Psoas muscle (tissue), 8 donors: ENCODE results near the gene SSTR3. TPM values are rescaled to one million over a fixed set of nuclear protein-coding genes. Genes with fewer than 3 reads are reported as not detected.
A peak's percentile ranks its signal among the peaks of the same experiment; 100 is the strongest.

Experiments
- ATAC-seq, 4 donors: fragments of 200-7000 bp; cut with Tn5 transposase; one replicate each; pipeline ENCODE4 v1.9.1; 2020; ENCODE audit warnings: moderate library complexity in 3 of 4, mild to moderate bottlenecking in 2 of 4
- DNase-seq, 2 donors: peaks; one replicate each; pipeline ENCODE4 v3.0.0-alpha.2; 2020
- H3K27ac ChIP-seq: fragments of 200-600 bp; one replicate; pipeline ENCODE4 v1.8.0; 2022
- H3K27me3 ChIP-seq, 3 donors: fragments of 200-600 bp in 1 of 3; one replicate each; pipeline versions ENCODE4 v1.6.1 to v1.8.0; 2013 to 2022; ENCODE audit warnings: low read length in 2 of 3, mild to moderate bottlenecking in 2 of 3, moderate library complexity in 1 of 3; ENCODE audit not compliant: insufficient read depth in 3 of 3
- H3K36me3 ChIP-seq, 2 donors: fragments of 200-600 bp in 1 of 2; one replicate each; pipeline versions ENCODE4 v1.6.1 to v1.8.0; 2013 to 2022; ENCODE audit warnings: low read depth in 1 of 2, mild to moderate bottlenecking in 1 of 2, moderate library complexity in 1 of 2; ENCODE audit not compliant: insufficient read depth in 1 of 2
- H3K4me1 ChIP-seq: fragments of 200-600 bp; one replicate; pipeline ENCODE4 v1.8.0; 2022
- H3K4me3 ChIP-seq: fragments of 200-600 bp; one replicate; pipeline ENCODE4 v1.8.0; 2022; ENCODE audit warnings: mild to moderate bottlenecking
- H3K9me3 ChIP-seq: fragments of 200-600 bp; one replicate; pipeline ENCODE4 v1.8.0; 2022
- WGBS, 3 donors: extraction: QIAGEN DNeasy Blood & Tissue Kit; methylation state at CpG; one replicate each; pipeline versions ENCODE4 v1.1.6 to v1.1.7; 2013; 5-methylcytosine and 5-hydroxymethylcytosine counted together
- intact Hi-C, 2 donors: fragments of 100-400 bp; cut with DNase I; formaldehyde crosslinking; loops; one replicate each; pipeline versions ENCODE4 v1.11.0 to v1.14.2; 2022
- polyA plus RNA-seq, 3 donors: library from polyadenylated mRNA; stranded (reverse); fragments of 200-250 nt; gene quantifications; one replicate each; pipeline ENCODE4 v1.2.3, GENCODE V29; 2013
- total RNA-seq, 4 donors: library from RNA; stranded (reverse); fragmentation: NEBNext Ultra II Directional in 2 of 4; extraction: Animal tissue kit (Norgen Biotek cat#: 25700) in 2 of 4; gene quantifications; one replicate each; pipeline versions ENCODE4 v1.2.1 to v1.2.4, GENCODE V29; 2021 to 2023
- TF ChIP-seq, protein P1 (sequence below): fragments of 200-600 bp; IDR thresholded peaks from one replicate; pipeline ENCODE4 v1.8.0; 2022; ENCODE audit warnings: antibody characterized with exemption
- donor health status: healthy with polysubstance abuse.
- donor health status: DM: no; HTN: no; CAD: no; lungs with moderate emphysema.
- donor health status: Bipolar disorder and iron deficiency.
- donor health status: healthy.
- donor health status: DM: yes; HTN: yes; CAD: no.
- donor health status: DM: no; HTN: no; CAD: no.
- donor health status: DM: no; HTN: no; CAD: no.
- donor health status: DM: yes; HTN: yes; CAD: no.

Gene SSTR3
- total and polyA plus RNA-seq, 7 donors: 0.01 TPM; not detected in 6

DNA sequence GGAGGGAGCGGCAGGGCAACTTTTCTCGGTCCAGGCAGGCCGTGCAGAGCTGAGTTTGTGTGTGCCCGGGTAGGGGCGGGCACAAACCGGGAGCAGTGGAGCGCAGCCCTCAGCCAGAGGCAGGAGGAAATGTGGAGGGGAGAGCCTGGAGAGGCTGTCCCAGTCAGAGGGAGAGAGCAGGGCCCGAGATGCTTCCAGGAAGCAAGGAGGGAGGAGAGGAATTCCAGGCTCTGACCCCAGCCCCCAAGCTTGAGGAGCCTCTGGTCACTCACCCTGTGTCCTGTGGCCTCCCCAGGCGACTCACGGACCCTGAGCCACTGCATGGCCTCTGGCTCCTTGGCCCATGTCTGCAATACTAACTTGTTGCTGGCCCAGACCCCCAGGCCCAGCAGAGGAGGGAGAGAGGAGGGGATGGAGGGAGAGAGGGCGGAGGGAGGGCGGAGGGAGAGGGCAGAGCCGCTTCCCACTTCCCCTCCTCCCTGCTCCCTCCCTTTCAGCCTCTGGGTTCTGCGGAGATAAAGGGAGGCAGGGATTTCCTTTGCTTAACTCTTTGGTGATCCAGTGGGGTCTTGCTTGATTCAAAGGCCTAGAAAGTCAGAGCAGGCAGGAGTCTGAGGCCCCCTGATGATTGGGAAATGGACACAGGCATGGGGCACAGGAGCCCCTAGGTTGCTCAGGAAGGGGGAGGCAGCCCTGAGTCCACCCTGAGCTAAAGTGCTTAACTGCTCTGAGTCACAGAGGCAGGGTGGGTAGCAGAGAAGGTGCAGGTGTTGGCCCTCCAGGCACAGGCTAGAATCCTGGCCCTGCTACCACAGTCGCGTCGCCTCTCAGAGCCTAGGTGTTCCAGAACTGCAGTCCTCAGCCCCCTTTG is 24.2 kb downstream of the SSTR3 start, which contains the start of gene C1QTNF6:
Gene C1QTNF6 (minus strand): TSS at position 357 of the 871 bp plus-strand sequence. CDS start 34 bp downstream, at position 323.
- intact Hi-C loops: no loop called here
- 30 to 41% (median 32%) methylated on average over 17 of the region's 17 CpGs for WGBS, 3 donors

DNA sequence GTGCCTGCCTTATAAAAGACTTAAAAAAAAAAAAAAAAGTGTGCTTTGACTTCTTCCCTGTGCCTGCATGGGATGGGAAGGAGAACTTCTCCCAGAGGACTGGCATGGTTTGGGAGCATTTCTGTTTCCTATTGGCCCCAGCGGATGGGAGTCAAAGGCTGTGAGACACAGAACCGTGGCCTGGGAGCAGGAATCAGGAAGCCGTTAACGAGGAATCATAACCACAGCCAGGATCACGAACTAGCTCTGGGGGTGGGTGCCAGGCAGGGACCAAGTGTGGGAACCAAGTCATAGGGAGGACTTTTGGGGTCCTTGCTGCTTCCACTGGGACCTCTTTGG is 24.8 kb downstream of the SSTR3 start:
- Histone ChIP-seq H3K36me3 (no peaks in the 10 kb centered on the region), H3K27me3 (no peaks in the 10 kb centered on the region), H3K4me3 (peak overlapping the region; percentile 52), H3K27ac (peak overlapping the region; percentile 73), H3K4me1 (peaks cover 39% of the 10 kb centered on the region), H3K9me3 (no peaks in the 10 kb centered on the region)
- WGBS, 3 donors: 10 to 19% (median 17%) methylated on average over 5 of the region's 5 CpGs
- intact Hi-C loops: no loop called here
- TF ChIP-seq, protein P1, sequence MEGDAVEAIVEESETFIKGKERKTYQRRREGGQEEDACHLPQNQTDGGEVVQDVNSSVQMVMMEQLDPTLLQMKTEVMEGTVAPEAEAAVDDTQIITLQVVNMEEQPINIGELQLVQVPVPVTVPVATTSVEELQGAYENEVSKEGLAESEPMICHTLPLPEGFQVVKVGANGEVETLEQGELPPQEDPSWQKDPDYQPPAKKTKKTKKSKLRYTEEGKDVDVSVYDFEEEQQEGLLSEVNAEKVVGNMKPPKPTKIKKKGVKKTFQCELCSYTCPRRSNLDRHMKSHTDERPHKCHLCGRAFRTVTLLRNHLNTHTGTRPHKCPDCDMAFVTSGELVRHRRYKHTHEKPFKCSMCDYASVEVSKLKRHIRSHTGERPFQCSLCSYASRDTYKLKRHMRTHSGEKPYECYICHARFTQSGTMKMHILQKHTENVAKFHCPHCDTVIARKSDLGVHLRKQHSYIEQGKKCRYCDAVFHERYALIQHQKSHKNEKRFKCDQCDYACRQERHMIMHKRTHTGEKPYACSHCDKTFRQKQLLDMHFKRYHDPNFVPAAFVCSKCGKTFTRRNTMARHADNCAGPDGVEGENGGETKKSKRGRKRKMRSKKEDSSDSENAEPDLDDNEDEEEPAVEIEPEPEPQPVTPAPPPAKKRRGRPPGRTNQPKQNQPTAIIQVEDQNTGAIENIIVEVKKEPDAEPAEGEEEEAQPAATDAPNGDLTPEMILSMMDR: no peak
- DNase-seq (peak in 1 of 2 donors; percentile 19), ATAC-seq (peak; percentile 8 to 42 (median 16))

More for the DNA sequence above, 24.2 kb downstream of the SSTR3 start, which contains the start of gene C1QTNF6:
- Histone ChIP-seq H3K4me3 (peak within 1 kb of the TSS; percentile 52), H3K9me3 (no peaks in the 10 kb centered on the region), H3K4me1 (peaks cover 40% of the 10 kb centered on the region), H3K27ac (peak within 1 kb of the TSS; percentile 73), H3K36me3 (no peaks in the 10 kb centered on the region), H3K27me3 (no peaks in the 10 kb centered on the region)
- TF ChIP-seq, protein P1: no peak
- peak; percentile 31 to 56 for DNase-seq
- ATAC-seq: peak; percentile 40 to 61 (median 54)

DNA sequence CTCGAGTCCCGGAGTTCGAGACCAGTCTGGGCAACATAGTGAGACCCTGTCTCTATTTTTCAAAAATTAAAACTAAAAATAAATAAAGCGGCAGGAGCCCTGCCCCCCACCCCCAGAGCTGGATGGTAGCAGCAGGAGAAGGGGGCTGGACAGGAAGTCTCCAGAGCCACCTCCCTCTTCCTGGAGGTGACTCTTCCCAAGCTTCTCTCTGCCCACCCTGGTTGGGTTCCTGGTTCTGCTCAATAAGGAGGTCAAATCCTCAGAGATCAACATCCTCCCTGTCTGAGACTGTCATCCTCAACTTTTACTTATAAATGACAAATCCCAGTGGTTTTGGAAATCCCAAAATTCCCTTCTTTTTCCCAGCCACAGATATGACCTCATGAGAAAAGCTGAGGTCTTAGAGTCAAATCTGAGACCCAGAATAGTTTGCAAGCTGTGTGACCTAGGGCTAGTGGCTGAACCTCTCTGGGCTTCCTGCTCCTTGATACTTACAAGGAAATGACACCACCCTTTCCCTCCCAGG is 25.2 kb downstream of the SSTR3 start:
- no peak for ATAC-seq

DNA sequence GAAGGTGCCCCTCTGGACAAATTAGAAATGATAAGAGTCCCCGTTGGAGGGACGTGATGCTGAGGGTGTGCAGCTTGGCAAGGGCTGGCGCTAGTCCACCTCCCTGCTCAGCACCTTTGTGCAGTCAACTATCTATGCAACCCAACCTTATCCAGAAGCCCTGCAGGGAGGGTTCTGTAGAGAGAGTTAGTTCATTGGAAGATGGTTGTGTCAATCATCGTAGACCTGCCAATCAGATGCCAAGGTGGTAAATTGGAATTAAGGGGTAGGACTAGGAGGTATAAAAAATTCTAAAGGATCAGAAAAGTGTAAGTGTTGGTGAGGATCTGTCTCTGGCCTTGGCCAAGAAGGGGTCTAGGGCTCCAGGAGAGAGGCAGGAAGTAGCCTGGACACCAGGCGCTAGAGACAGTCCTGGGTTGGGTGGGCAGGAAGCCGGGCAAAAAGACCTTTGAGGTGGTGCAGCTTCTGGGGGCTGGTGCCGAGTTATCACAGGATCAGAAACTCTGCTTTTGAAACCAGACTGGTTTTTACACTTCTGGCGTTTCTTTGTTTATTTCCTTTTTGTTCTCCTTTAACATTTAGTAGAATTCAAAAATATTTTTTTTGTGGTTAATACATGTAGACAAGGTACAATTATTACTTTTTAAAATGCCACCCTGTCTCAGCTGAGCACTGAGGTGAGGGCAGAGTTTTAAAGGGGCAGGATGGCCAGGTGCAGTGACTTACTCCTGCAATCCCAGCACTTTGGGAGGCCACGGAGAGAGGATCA is 25.9 kb downstream of the SSTR3 start:
- H3K9me3 ChIP-seq: no peaks in the 10 kb centered on the region
- DNase-seq (peak; percentile 7 to 39), ATAC-seq (peak; percentile 55 to 67 (median 67))
- intact Hi-C loops: no loop called here
- no peaks in the 10 kb centered on the region for H3K36me3 ChIP-seq
- H3K27me3 ChIP-seq: no peaks in the 10 kb centered on the region
- TF ChIP-seq, protein P1: no peak
- H3K27ac ChIP-seq: no peak overlapping the region
- H3K4me3 ChIP-seq: no peak overlapping the region
- H3K4me1 ChIP-seq: peaks cover 39% of the 10 kb centered on the region
- WGBS, 3 donors: 69 to 75% (median 70%) methylated on average over 9 of the region's 9 CpGs

More for the DNA sequence above, 25.2 kb downstream of the SSTR3 start:
- Histone ChIP-seq H3K36me3 (no peaks in the 10 kb centered on the region), H3K27me3 (no peaks in the 10 kb centered on the region), H3K9me3 (no peaks in the 10 kb centered on the region), H3K4me1 (peaks cover 39% of the 10 kb centered on the region), H3K27ac (peak overlapping the region; percentile 73), H3K4me3 (peak overlapping the region; percentile 52)
- 65 to 75% (median 68%) methylated on average over 4 of the region's 4 CpGs for WGBS, 3 donors
- TF ChIP-seq, protein P1: no peak
- peak in 1 of 2 donors; percentile 34 for DNase-seq
- intact Hi-C loops: no loop called here
